Bronchial epithelial cell (primary cell): ENCODE results near the gene RAX. TPM values are rescaled to one million over a fixed set of nuclear protein-coding genes. Genes with fewer than 3 reads are reported as not detected.

ENCODE experiments used
- DNase-seq: peaks from one replicate; pipeline ENCODE4 v3.0.0-alpha.2; 2010; ENCODE audit warnings: low read depth
- FAIRE-seq: peaks from 2 replicates; lab custom pipeline; 2011; peaks lifted over from hg19 to GRCh38; lab: Jason Lieb, UNC
- H3K27me3 ChIP-seq: 2 replicates; pipeline ENCODE4 v1.5.1; 2011; ENCODE audit warnings: low read length; ENCODE audit not compliant: control insufficient read depth, insufficient read depth
- H3K36me3 ChIP-seq: 2 replicates; pipeline ENCODE4 v1.5.1; 2011; ENCODE audit warnings: low read length; ENCODE audit not compliant: control insufficient read depth, insufficient read depth
- H3K4me3 ChIP-seq: 2 replicates; pipeline ENCODE4 v1.5.1; 2011; ENCODE audit warnings: mild to moderate bottlenecking, low read depth, low read length, control low read depth
- total RNA-seq: library from RNA; depleted of rRNA; stranded (reverse); fragments of >200 nt; gene quantifications from 2 replicates; pipeline ENCODE4 v1.2.1, GENCODE V29; 2014
- TF ChIP-seq, protein P1 (sequence below): IDR thresholded peaks from 2 replicates; pipeline ENCODE4 v1.5.1; 2011; ENCODE audit warnings: mild to moderate bottlenecking, moderate library complexity, low read length, control low read depth, inconsistent platforms; ENCODE audit not compliant: insufficient read depth, severe bottlenecking

Gene RAX
- total RNA-seq, 1 donor from 2014 or later = not detected

DNA sequence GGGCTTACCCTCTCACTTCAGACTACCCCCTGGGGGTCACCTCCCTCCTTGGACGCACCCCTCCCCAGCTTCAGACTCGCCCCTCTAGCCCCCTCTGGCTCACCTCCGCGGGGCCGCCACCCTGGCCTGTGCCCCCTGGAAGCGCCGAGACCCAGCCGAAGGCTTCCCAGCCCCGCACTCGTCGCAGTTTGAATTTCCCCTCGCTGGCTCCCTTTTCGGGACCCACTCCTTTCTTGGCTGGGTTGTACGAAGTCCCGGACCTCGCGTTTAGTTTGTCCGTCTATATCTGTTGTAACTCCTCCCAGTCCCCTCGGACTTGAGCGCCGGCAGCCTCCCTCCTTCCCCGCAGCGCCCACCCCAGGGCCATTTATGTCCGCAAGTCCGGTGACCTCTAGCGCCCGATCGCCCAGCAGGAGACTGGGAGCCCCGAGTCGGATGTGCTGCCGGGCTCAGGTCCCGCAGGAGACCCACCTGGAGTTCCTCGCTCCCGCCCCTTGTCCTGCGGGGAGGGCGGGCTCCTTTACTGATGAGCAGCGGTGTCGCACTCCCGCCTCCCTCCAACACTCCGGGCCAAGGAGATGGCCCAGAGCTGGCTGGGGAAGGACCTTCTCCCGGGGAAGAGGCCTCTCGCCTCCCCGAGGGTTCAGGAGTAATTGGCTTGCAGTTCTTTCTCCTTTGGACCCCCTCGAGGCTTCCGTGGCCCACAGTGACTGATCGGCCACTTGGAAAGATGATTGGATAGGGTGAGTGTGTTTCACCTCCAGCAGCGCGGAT lies 692 bp upstream of the RAX start:
- TF ChIP-seq, protein P1, sequence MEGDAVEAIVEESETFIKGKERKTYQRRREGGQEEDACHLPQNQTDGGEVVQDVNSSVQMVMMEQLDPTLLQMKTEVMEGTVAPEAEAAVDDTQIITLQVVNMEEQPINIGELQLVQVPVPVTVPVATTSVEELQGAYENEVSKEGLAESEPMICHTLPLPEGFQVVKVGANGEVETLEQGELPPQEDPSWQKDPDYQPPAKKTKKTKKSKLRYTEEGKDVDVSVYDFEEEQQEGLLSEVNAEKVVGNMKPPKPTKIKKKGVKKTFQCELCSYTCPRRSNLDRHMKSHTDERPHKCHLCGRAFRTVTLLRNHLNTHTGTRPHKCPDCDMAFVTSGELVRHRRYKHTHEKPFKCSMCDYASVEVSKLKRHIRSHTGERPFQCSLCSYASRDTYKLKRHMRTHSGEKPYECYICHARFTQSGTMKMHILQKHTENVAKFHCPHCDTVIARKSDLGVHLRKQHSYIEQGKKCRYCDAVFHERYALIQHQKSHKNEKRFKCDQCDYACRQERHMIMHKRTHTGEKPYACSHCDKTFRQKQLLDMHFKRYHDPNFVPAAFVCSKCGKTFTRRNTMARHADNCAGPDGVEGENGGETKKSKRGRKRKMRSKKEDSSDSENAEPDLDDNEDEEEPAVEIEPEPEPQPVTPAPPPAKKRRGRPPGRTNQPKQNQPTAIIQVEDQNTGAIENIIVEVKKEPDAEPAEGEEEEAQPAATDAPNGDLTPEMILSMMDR = no peak
- Histone ChIP-seq H3K36me3 (no peaks in the 10 kb centered on the region), H3K27me3 (peaks cover 62% of the 10 kb centered on the region), H3K4me3 (no peak overlapping the region)
- FAIRE-seq (no peak), DNase-seq (no peak)

DNA sequence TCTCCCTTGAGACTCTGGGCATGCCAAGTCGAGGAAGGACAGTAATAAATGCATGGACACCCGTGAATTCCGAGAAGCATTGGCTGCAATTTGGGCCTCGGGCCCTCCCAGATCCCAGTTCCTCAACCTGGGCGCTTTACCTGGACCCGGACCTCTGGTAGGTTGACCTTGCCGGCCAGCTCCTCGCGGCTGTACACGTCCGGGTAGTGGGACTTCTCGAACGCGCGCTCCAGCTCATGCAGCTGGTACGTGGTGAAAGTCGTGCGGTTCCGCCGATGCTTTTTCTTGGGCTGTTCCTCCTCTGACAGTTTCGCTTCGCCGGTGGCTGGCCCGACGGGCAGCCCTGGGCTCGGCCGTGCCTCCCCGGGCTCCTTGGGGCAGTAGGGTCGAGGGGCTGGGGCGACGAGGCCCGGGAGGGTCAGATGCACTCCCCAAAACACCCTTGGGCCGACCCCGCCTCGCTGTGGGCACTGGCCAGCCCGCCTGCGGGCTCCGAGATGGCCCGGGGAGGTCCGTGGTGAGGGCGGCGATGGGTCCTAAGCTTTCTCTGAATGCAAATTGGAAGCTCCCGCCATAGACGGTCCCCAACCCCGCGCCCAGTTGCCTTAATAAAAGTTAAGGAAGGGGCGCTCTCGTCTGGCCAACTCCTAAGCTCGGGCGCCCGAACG lies 899 bp downstream of the RAX start:
- DNase-seq = no peak
- no peak for FAIRE-seq
- Histone ChIP-seq H3K36me3 (no peaks in the 10 kb centered on the region), H3K27me3 (peaks cover 74% of the 10 kb centered on the region), H3K4me3 (no peak overlapping the region)
- TF ChIP-seq, protein P1 = no peak

DNA sequence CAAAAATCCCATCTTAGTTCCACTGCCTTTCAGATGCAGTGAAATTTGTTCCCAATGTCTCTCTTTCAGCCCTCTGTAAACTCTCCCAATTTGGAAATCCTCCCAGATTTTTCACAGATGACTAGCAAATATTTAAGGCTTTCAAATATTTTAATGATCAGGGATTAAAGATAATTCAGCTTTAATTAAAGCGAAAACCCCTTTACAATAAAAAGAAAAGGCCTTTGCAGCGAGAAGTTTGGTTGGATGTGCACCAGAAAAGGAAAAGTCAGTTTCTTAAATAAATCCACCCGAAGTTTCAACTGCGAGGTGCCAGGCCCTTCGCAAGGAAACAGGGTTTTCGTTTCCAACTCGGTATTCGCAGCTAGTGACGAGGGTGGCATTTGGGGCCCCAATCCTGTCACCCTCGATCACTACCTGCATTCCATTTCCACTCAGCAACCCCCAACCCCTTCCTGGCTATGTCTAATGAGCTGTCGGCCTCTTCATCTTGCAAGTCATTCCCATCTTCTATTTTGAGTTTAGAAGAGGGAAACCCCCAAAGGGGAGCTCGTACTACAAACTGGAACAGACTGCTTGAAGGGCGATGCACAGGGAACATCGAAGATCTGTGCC lies 1.5 kb downstream of the RAX start:
- no peak for DNase-seq
- H3K36me3 ChIP-seq = no peaks in the 10 kb centered on the region
- H3K27me3 ChIP-seq = peaks cover 77% of the 10 kb centered on the region
- FAIRE-seq = no peak
- TF ChIP-seq, protein P1 = no peak
- no peak overlapping the region for H3K4me3 ChIP-seq

DNA sequence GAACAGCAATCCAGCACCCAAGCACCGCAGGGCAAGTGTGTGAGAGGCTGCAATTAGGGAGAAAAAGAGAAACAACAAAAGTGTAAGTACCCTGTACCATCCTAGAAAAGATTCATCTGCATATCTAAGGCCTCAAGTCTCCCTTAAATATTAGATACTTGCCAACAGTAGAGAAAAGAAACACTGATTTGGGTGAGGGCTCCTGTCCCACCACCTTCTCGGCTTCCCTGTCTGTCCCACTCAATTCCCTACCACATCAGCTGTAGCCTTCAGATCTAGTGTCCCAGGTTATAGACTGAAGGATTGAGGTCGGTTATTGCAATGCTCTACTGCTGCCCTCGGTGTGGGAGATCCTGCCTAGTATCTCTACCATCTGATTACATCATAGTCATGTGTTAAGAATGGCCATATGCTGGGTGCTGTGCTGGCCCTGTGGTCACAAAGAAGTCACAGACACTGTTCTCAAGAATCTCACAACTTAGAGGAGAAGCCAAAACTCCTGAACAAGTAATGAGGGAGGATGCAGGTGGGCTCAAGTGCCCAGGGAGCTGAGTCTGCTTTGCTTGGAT lies 2.5 kb downstream of the RAX start:
- FAIRE-seq = no peak

DNA sequence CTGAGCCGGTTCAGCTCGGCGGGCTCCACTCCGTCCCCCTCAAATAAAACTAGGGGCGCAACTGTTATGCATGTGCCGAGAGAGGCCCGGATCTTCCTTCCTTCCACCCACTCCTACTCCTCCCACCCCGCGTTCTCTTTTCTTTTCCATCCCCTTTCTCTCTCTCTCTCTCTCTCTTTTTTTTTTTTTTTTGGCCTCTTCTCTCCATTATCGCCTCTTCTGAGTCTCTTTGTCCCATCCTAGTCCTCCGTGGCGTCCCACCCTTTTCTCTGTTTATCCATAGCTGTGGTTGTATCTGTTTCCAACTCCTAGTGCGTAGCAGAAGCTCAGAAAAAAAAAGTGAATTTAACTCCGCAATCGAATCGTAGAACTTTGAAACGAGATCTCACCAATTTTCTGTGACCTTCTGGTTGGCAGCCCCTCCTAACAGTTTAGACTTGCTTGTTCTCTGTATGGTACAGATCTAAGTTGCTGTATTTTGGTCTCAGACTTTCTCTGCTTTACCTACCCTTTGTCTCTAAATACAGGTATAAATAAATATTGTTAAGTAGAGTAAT lies 3.6 kb downstream of the RAX start:
- DNase-seq = no peak
- no peaks in the 10 kb centered on the region for H3K36me3 ChIP-seq
- H3K27me3 ChIP-seq = peaks cover 81% of the 10 kb centered on the region
- no peak overlapping the region for H3K4me3 ChIP-seq
- FAIRE-seq = no peak
- TF ChIP-seq, protein P1 = no peak

More for the DNA sequence above, 2.5 kb downstream of the RAX start:
- Histone ChIP-seq H3K27me3 (peaks cover 79% of the 10 kb centered on the region), H3K4me3 (no peak overlapping the region), H3K36me3 (no peaks in the 10 kb centered on the region)
- no peak for DNase-seq
- TF ChIP-seq, protein P1 = no peak
